H9 (cell line): ENCODE data around the gene GRIP2. TPM values are rescaled to one million over a fixed set of nuclear protein-coding genes. Genes with fewer than 3 reads are reported as not detected.

Experiments
- DNase-seq: peaks from one replicate; pipeline ENCODE4 v3.0.0-alpha.2; 2017
- H2AFZ ChIP-seq: one replicate; pipeline ENCODE4 v1.6.1; 2013; ENCODE audit warnings: mild to moderate bottlenecking, low read length, control low read depth, moderate library complexity
- H2AK5ac ChIP-seq: 2 replicates; pipeline ENCODE4 v1.6.1; 2013; ENCODE audit warnings: low read length, control low read depth, mixed read lengths; ENCODE audit not compliant: insufficient read length
- H2BK120ac ChIP-seq: one replicate; pipeline ENCODE4 v1.6.1; 2013; ENCODE audit warnings: low read depth, mild to moderate bottlenecking, low read length, control low read depth, inconsistent platforms; ENCODE audit not compliant: poor library complexity, severe bottlenecking
- H2BK12ac ChIP-seq: 2 replicates; pipeline ENCODE4 v1.6.1; 2013; ENCODE audit warnings: low read length, control low read depth, mixed read lengths, low read depth; ENCODE audit not compliant: insufficient read length
- H2BK15ac ChIP-seq: 2 replicates; pipeline ENCODE4 v1.6.1; 2013; ENCODE audit warnings: low read depth, low read length, control low read depth
- H2BK20ac ChIP-seq: one replicate; pipeline ENCODE4 v1.6.1; 2013; ENCODE audit warnings: low read depth, mild to moderate bottlenecking, low read length, control low read depth, inconsistent platforms; ENCODE audit not compliant: poor library complexity, severe bottlenecking
- H2BK5ac ChIP-seq: 2 replicates; pipeline ENCODE4 v1.6.1; 2013; ENCODE audit warnings: low read length, control low read depth, mixed read lengths; ENCODE audit not compliant: insufficient read length
- H3K14ac ChIP-seq: 2 replicates; pipeline ENCODE4 v1.6.1; 2013; ENCODE audit warnings: low read length, control low read depth; ENCODE audit not compliant: insufficient read depth
- H3K18ac ChIP-seq: 2 replicates; pipeline ENCODE4 v1.6.1; 2013; ENCODE audit warnings: low read depth, mild to moderate bottlenecking, mixed read lengths, low read length, control low read depth; ENCODE audit not compliant: insufficient read length
- H3K23ac ChIP-seq: 2 replicates; pipeline ENCODE4 v1.6.1; 2013; ENCODE audit warnings: low read length, control low read depth, mixed read lengths, low read depth; ENCODE audit not compliant: insufficient read length
- H3K23me2 ChIP-seq: 2 replicates; pipeline ENCODE4 v1.6.1; 2013; ENCODE audit warnings: low read depth, mild to moderate bottlenecking, mixed read lengths, low read length, control low read depth; ENCODE audit not compliant: insufficient read length, poor library complexity, severe bottlenecking
- H3K27ac ChIP-seq: 2 replicates; pipeline ENCODE4 v1.5.1; 2013; ENCODE audit warnings: low read length, control low read depth, mixed read lengths, low read depth; ENCODE audit not compliant: insufficient read length
- H3K27me3 ChIP-seq: 2 replicates; pipeline ENCODE4 v1.6.1; 2013; ENCODE audit warnings: low read length, control low read depth, inconsistent platforms; ENCODE audit not compliant: insufficient read depth
- H3K4ac ChIP-seq: 2 replicates; pipeline ENCODE4 v1.6.1; 2013; ENCODE audit warnings: low read depth, mild to moderate bottlenecking, control low read depth, inconsistent platforms, low read length, moderate library complexity
- H3K4me1 ChIP-seq: 2 replicates; pipeline ENCODE4 v1.6.1; 2013; ENCODE audit warnings: low read length, control low read depth, inconsistent platforms; ENCODE audit not compliant: insufficient read depth
- H3K4me2 ChIP-seq: 2 replicates; pipeline ENCODE4 v1.6.1; 2013; ENCODE audit warnings: low read length, control low read depth, mixed read lengths; ENCODE audit not compliant: insufficient read length, insufficient read depth
- H3K56ac ChIP-seq: 2 replicates; pipeline ENCODE4 v1.6.1; 2013; ENCODE audit warnings: low read depth, mild to moderate bottlenecking, mixed read lengths, low read length, control low read depth; ENCODE audit not compliant: insufficient read length
- H3K79me1 ChIP-seq: 2 replicates; pipeline ENCODE4 v1.6.1; 2013; ENCODE audit warnings: low read depth, mild to moderate bottlenecking, moderate library complexity, low read length, control low read depth, inconsistent platforms; ENCODE audit not compliant: insufficient read depth, poor library complexity, severe bottlenecking
- H3K79me2 ChIP-seq: 2 replicates; pipeline ENCODE4 v1.6.1; 2013; ENCODE audit warnings: low read length, control low read depth, inconsistent platforms; ENCODE audit not compliant: insufficient read depth
- H3K9ac ChIP-seq: 2 replicates; pipeline ENCODE4 v1.6.1; 2013; ENCODE audit warnings: low read length, control low read depth, mixed read lengths; ENCODE audit not compliant: insufficient read length; ENCODE audit errors: extremely low read depth
- H3K9me3 ChIP-seq: one replicate; pipeline ENCODE4 v1.6.1; 2013; ENCODE audit warnings: low read depth, low read length, inconsistent platforms; ENCODE audit not compliant: control insufficient read depth
- H3T11ph ChIP-seq: one replicate; pipeline ENCODE4 v1.6.1; 2013; ENCODE audit warnings: mild to moderate bottlenecking, low read length, control low read depth, inconsistent platforms
- H4K20me1 ChIP-seq: one replicate; pipeline ENCODE4 v1.6.1; 2013; ENCODE audit not compliant: control insufficient read depth, insufficient read length, insufficient read depth
- H4K5ac ChIP-seq: 2 replicates; pipeline ENCODE4 v1.6.1; 2013; ENCODE audit warnings: low read depth, mild to moderate bottlenecking, mixed read lengths, low read length, control low read depth; ENCODE audit not compliant: insufficient read length
- H4K8ac ChIP-seq: replicated peaks from 2 replicates; pipeline ENCODE4 v1.6.1; 2013; ENCODE audit warnings: low read length, control low read depth, mixed read lengths, low read depth; ENCODE audit not compliant: insufficient read length
- H4K91ac ChIP-seq: 2 replicates; pipeline ENCODE4 v1.6.1; 2013; ENCODE audit warnings: low read depth, mild to moderate bottlenecking, moderate library complexity, mixed read lengths, low read length, control low read depth; ENCODE audit not compliant: insufficient read length
- H3K27ac Mint-ChIP-seq, 3 experiments: 2 replicates in 2 of 3; 3 replicates in 1 of 3; pipeline ENCODE4 v1.8.0; 2020 to 2021; ENCODE audit warnings: mixed read lengths in 3 of 3, mild to moderate bottlenecking in 1 of 3, moderate library complexity in 1 of 3
- H3K27me3 Mint-ChIP-seq: 2 replicates; pipeline ENCODE4 v1.8.0; 2021; ENCODE audit warnings: low read depth, mild to moderate bottlenecking, moderate library complexity, mixed read lengths
- H3K36me3 Mint-ChIP-seq, 3 experiments: 2 replicates in 2 of 3; 3 replicates in 1 of 3; pipeline ENCODE4 v1.8.0; 2020 to 2021; ENCODE audit warnings: low read depth in 3 of 3, mixed read lengths in 3 of 3; ENCODE audit not compliant: insufficient read depth in 1 of 3
- H3K4me1 Mint-ChIP-seq, 2 experiments: 2 replicates each; pipeline ENCODE4 v1.8.0; 2020; ENCODE audit warnings: mixed read lengths in 2 of 2
- H3K4me3 Mint-ChIP-seq, 2 experiments: 2 replicates in 1 of 2; 3 replicates in 1 of 2; pipeline ENCODE4 v1.8.0; 2020 to 2021; ENCODE audit warnings: mild to moderate bottlenecking in 2 of 2, mixed read lengths in 2 of 2, moderate library complexity in 1 of 2
- H3K9me3 Mint-ChIP-seq, 2 experiments: 2 replicates in 1 of 2; 3 replicates in 1 of 2; pipeline ENCODE4 v1.8.0; 2020; ENCODE audit warnings: mild to moderate bottlenecking in 2 of 2, mixed read lengths in 2 of 2, moderate library complexity in 1 of 2
- CTCF ChIP-seq: fragments of 200-600 bp; sonication (generic); conservative IDR thresholded peaks from 3 replicates; pipeline ENCODE4 v1.8.0; 2021; ENCODE audit warnings: antibody characterized with exemption, mild to moderate bottlenecking
- WGBS: extraction: QIAGEN DNeasy Blood & Tissue Kit; methylation state at CpG from one replicate; pipeline ENCODE4 v1.1.7; 2013; ENCODE audit warnings: missing lambda C conversion rate, low lambda C conversion rate, mixed read lengths; ENCODE audit not compliant: insufficient read length; ENCODE audit errors: extremely low coverage; 5-methylcytosine and 5-hydroxymethylcytosine counted together
- total RNA-seq: library from RNA; stranded (reverse); gene quantifications from 2 replicates; pipeline ENCODE4 v1.2.1, GENCODE V29; 2021

The GRIP2 gene
- total RNA-seq, 1 experiment from 2014 or later: 3.1 TPM

GRCh38 chr3:14525685-14526631, 14.2 kb downstream of the GRIP2 start:
- Histone ChIP-seq H2BK5ac (no peak overlapping the region), H2BK15ac (no peak overlapping the region), H2BK20ac (no peak overlapping the region), H4K5ac (no peak overlapping the region), H3K4ac (no peak overlapping the region), H3K56ac (no peak overlapping the region), H3K9ac (no peak overlapping the region), H4K20me1 (no peaks in the 10 kb centered on the region), H3K18ac (no peak overlapping the region), H3K27me3 (no peaks in the 10 kb centered on the region), H4K8ac (no peak overlapping the region), H2BK120ac (no peak overlapping the region), H3K23me2 (no peaks in the 10 kb centered on the region), H2AK5ac (no peak overlapping the region), H3K79me2 (no peaks in the 10 kb centered on the region), H3K14ac (no peak overlapping the region), H3K79me1 (no peaks in the 10 kb centered on the region), H4K91ac (no peak overlapping the region), H3K27ac (no peak overlapping the region), H3T11ph (no peak overlapping the region), H3K9me3 (no peaks in the 10 kb centered on the region), H3K23ac (no peak overlapping the region), H2BK12ac (no peak overlapping the region), H3K4me2 (no peak overlapping the region), H3K4me1 (no peaks in the 10 kb centered on the region), H2AFZ (no peak overlapping the region)
- H3K36me3 Mint-ChIP-seq: peaks cover 0 to 4% (median 0%) of the 10 kb centered on the region in 3 experiments; a peak in 1 of 7 replicates
- peaks cover 3 to 7% of the 10 kb centered on the region in 2 experiments for H3K9me3 Mint-ChIP-seq
- DNase-seq: no peak
- H3K27me3 Mint-ChIP-seq: peaks cover 1% of the 10 kb centered on the region
- peaks cover 12 to 18% of the 10 kb centered on the region in 2 experiments for H3K4me1 Mint-ChIP-seq
- H3K27ac Mint-ChIP-seq: peak overlapping the region in 1 of 3 experiments; percentile 8; a peak in 1 of 7 replicates
- no peak for TF ChIP-seq CTCF
- no CpG with 5 or more reads among the region's 17 CpGs for WGBS
- no peak overlapping the region for H3K4me3 Mint-ChIP-seq
